GM20431 (cell line): ENCODE measurements around the gene ME1.

Experiments
- in situ Hi-C: fragments of 300-500 bp; cut with MseI, MboI; formaldehyde crosslinking; loops from one replicate; pipeline ENCODE4 v1.15.0; 2020; ENCODE audit warnings: low sequenced_read_pairs; ENCODE audit not compliant: unreplicated experiment

Gene ME1

DNA sequence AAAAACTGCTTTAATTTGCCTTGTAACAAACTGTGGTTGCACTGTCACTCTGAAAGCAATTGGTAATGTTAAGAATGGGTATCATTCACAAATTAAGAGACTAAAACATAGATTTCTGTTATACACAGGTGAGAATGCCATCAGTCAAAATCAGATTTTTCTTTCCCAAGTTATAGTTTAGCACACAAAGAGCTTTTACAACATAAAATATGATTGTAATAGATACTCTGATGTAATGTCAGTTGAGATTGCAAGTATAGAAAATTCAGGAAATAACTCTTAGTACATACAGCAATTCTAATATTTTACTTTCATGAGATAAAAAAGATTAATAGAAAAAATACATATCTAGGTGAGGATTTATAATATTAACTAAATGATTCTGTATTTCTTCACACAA, 2.3 kb upstream of the ME1 start:
- in situ Hi-C loops: no loop called here

- in situ Hi-C loops: no loop called here
Measured at GRCh38 chr6:83432636-83433035, 1.8 kb upstream of the ME1 start.

GRCh38 chr6:83431545-83432155, 799 bp upstream of the ME1 start:
- in situ Hi-C loops: no loop called here

- in situ Hi-C loops: no loop called here
Measured at GRCh38 chr6:83429857-83430610, 817 bp downstream of the ME1 start.

DNA sequence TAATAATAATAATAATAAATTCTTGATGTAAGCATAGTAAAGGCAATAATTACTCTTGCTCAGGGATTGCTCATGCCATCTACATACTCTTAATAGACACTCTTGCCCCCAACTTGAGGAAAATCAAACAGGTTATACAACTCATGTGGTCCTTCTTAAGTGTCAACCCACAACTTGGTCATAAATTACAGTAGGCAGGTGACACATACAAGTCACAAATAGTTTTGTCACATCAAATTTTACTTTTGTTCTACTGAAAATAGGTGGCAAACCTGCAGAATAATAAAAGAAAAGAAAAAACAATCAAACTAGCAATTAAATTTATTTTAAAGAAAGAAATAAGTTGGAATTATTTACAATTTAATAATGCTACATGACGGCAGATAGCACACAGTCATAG, 1.6 kb downstream of the ME1 start:
- in situ Hi-C loops: no loop called here

DNA sequence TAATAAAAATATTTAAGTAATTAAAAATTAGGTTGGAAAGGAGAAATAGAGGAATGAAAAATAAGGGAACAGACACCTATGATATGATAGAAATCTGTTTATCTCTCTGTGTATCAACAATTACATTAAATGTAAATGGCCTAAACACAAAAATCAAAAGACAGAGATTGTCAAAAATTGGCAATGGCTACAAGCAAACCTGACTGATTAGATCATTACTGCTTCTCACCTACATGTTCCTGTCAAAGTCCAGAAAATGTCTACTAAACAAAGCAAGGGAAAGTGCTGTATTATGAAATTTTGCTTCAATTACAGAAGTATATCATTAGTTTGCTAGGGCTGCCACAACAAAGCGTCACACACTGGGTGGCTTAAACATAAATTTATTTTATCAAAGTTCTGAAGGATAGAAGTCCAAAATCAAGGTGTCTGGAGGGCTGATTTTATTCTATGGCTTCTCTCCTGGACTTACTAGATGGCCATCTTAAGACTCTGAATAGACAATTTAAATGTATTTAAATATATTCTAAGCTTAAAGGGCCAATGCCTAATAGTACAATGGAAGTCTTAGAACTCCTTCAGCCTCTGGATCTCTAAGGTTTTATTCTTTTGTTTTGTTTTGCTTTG, 6.3 kb downstream of the ME1 start:
- in situ Hi-C loops: no loop called here

DNA sequence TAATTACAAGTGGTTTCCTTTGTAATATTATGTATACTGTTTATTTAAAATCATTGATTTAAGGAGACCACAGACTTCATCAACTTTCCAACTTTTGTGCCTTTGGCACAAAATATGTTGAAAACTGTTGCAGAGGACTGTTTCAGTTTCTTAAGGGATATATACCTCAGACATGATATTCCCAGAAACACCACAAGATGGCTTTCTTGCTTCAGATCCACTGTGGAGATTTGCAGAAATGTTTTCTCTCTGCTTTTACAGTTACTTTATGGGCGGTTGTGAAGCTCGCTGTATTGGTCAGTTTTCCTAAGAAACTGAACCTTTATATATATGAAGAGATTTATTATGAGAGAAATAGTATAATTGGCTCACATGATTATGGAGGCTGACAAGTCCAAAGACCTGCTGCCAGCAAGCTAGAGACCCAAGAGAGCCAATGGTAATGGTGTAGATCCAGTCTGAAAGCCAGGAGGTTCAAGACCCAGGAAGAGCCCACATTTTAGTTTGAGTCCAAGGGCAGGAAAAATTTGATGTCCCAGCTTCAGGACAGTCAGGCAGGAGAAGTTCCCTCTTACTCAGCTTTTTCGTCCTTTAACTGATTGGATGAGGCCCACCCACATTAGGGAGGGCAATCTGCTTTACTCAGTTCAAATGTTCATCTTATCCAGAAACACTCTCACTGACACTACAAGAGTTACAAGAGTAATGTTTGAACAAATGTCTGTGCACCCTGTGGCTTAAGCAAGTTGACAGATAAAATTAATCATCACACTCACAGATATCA, 12.8 kb downstream of the ME1 start:
- in situ Hi-C loops: no loop called here

DNA sequence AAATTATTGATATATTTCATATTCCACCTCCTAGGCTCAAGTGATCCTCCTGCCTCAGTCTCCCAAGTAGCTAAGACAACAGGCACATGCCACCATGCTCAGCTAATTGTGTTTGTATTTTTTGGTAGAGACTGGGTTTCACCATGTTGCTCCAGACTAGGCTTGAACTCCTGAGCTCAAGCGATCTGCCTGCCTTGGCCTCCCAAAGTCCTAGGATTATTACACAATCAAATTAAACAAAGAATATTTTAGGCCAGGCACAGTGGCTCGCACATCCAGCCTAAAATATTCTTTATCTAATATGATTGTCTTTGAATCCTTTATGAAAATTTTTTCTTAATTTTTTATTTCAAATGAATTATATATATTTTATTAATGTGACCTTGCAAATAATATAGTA, 17.8 kb downstream of the ME1 start:
- in situ Hi-C loops: no loop called here

GRCh38 chr6:83411731-83412130, 19.1 kb downstream of the ME1 start:
- in situ Hi-C loops: no loop called here

- in situ Hi-C loops: no loop called here
Measured at GRCh38 chr6:83403191-83403590, 27.7 kb downstream of the ME1 start.

DNA sequence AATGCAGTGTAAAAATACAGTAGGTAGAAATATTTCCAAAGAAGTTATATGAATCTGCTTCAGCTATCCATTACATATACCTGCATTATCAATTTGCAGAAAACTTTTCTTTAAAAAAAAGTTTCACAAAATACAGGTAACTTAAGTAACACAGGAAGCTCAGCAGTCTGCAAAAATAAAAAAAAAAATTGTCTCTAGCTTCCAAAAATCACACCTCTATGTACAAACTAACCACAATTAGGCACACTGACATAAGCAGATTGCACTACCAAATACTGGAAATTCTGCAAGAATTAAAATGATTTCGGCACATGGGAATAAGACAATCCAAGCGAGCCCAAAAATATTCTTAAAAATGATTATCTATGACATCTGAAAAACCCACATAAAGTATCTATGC, 41.2 kb downstream of the ME1 start:
- in situ Hi-C loops: no loop called here

GRCh38 chr6:83385473-83385872, 45.4 kb downstream of the ME1 start:
- in situ Hi-C loops: no loop called here

GRCh38 chr6:83384751-83385150, 46.1 kb downstream of the ME1 start:
- in situ Hi-C loops: no loop called here

GRCh38 chr6:83381949-83382348, 48.9 kb downstream of the ME1 start:
- in situ Hi-C loops: no loop called here

DNA sequence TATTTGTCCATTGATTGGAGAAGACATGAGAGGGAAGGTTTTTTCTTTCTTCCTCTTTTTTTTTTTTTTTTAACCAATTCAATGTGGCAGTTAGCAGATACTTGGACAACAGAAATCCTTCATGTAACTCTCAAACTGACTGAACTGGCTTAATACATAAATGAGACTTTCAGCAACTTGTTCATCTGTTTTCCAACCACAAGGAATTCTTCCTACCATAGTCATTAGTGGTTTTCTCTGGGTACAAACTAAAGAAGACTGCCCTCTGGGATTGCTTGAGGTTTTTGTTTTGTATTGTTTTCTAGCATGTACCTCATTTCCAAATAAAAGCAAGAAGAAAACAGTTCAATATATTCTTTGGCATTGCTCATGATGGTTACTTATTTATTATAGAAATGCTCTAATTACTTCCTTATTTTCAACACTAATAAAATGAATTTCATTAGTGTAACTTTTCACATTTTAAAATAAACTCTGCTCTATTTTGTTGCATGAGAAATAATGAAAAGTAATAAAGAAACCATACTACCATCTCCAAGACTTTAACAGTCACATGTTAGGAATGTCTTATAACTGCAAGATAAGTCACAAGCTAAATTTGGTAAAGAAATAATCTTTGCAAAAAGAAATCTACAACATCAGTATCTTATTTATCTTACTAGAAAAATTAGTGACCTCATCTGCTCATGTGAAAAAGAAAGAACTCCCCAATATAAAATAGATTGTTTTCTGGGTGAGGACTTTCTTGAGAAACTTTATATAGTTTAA, 52.0 kb downstream of the ME1 start:
- in situ Hi-C loops: no loop called here

GRCh38 chr6:83371423-83371822, 59.4 kb downstream of the ME1 start:
- in situ Hi-C loops: no loop called here

DNA sequence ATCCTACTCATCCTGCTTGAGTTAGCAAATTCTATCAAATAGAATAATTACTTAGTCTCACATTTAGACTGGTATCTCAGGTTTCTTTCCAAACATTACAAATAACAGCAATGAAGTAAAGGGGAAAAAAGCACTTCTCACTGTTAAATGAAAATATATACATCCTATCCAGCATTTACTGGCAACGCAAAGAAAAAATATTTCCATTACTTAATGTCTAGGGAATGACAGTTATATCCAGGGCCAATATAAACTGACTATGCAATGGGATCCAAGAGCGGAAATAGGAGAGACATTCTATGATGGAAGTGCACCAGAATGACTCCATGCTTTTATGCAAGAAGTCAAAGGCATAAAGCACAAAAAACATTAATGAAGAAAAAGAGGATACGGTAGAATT, 60.3 kb downstream of the ME1 start:
- in situ Hi-C loops: no loop called here

GRCh38 chr6:83369692-83370091, 61.2 kb downstream of the ME1 start:
- in situ Hi-C loops: no loop called here

GRCh38 chr6:83368577-83368976, 62.3 kb downstream of the ME1 start:
- in situ Hi-C loops: no loop called here

DNA sequence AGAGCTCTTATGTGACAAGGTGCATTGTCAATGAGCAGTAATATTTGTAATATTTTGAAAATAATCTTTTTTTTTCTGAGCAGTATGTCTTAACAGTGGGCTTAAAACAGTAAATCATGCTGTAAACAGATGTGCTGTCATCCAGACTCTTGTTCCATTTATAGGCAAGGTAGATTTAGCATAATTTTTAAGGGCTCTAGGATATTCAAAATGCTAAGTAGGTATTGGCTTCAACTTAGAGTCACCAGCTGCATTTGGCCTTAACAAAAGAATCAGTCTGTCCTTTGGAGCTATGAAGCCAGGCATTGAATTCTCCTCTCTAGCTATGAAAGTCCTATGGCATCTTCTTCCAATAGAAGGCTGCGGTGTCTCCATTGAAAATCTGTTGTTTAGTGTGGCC, 63.7 kb downstream of the ME1 start:
- in situ Hi-C loops: no loop called here
